ENCODE measurements around the gene ETHE1. TPM values are rescaled to one million over a fixed set of nuclear protein-coding genes. Genes with fewer than 3 reads are reported as not detected.

Gene ETHE1
- total RNA-seq, 2 experiments from 2014 or later: 20.2 to 21.7 TPM

DNA sequence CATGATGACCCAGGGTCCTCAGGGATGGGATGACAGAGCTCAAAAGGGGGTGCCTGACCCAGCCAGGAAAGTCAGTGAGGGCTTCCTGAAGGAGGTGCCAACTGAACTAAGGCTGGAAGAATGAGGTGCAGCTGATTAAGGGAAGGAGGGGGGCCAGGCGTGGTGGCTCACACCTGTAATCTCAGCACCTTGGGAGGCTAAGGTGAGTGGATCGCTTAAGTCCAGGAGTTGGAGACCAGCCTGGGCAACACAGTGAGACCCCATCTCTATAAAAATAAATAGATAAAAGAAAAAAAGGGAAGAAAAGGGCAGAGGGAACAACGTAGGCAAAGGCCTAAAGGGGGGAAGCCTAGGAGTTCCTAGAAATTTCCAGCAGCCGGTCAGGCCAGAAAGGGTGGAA lies 52.5 kb downstream of the ETHE1 start:
- Mint-ChIP-seq H3K27ac (peak overlapping the region; percentile 92), H3K9me3 (no peaks in the 10 kb centered on the region), H3K4me1 (ENCODE audit: low read depth) (peaks cover 42% of the 10 kb centered on the region), H3K4me3 (peak overlapping the region; percentile 77), H3K36me3 (ENCODE audit: low read depth) (peaks cover 17% of the 10 kb centered on the region), H3K27me3 (no peaks in the 10 kb centered on the region)
- H3K36me3 ChIP-seq (ENCODE audit: insufficient read depth, low read length): peaks cover 10% of the 10 kb centered on the region
- TF ChIP-seq, protein P1, sequence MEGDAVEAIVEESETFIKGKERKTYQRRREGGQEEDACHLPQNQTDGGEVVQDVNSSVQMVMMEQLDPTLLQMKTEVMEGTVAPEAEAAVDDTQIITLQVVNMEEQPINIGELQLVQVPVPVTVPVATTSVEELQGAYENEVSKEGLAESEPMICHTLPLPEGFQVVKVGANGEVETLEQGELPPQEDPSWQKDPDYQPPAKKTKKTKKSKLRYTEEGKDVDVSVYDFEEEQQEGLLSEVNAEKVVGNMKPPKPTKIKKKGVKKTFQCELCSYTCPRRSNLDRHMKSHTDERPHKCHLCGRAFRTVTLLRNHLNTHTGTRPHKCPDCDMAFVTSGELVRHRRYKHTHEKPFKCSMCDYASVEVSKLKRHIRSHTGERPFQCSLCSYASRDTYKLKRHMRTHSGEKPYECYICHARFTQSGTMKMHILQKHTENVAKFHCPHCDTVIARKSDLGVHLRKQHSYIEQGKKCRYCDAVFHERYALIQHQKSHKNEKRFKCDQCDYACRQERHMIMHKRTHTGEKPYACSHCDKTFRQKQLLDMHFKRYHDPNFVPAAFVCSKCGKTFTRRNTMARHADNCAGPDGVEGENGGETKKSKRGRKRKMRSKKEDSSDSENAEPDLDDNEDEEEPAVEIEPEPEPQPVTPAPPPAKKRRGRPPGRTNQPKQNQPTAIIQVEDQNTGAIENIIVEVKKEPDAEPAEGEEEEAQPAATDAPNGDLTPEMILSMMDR (IDR thresholded peaks at IDR 0.05): no peak
- peak overlapping the region; percentile 59 for H3K4me3 ChIP-seq (ENCODE audit: low read length)
- ATAC-seq (ENCODE audit: poor library complexity) (no peak), DNase-seq (no peak)
- intact Hi-C loops (cut with DNase I, micrococcal nuclease): loop anchor here in 1 of 2 experiments (2.0 kb wide), 1 partner anchor 30 kb away; the partner anchor contains the start of gene PHLDB3
- no peaks in the 10 kb centered on the region for H3K9me3 ChIP-seq (ENCODE audit: control insufficient read depth in 1 of 2, insufficient read depth in 1 of 2, low read length in 2 of 2)
- ChIA-PET POLR2A (interaction anchor here (1.0 to 4.6 kb wide), 3 partner anchors 10 to 35 kb away, joined by 3 to 54 read pairs (median 5); partner anchors contain the start of genes LYPD3 and PHLDB3), CTCF (interaction anchor here (1.3 to 1.4 kb wide), 2 partner anchors 11 to 27 kb away, joined by 5 read pairs; no protein-coding TSS in a partner anchor)
- peaks cover 46% of the 10 kb centered on the region for H3K4me1 ChIP-seq (ENCODE audit: insufficient read depth, low read length)
- no peaks in the 10 kb centered on the region for H3K27me3 ChIP-seq (ENCODE audit: control insufficient read depth in 1 of 2, insufficient read depth in 2 of 2, low read length in 2 of 2)
- H3K27ac ChIP-seq (ENCODE audit: low read depth in 1 of 2, low read length in 2 of 2): peak overlapping the region; percentile 65 to 93

DNA sequence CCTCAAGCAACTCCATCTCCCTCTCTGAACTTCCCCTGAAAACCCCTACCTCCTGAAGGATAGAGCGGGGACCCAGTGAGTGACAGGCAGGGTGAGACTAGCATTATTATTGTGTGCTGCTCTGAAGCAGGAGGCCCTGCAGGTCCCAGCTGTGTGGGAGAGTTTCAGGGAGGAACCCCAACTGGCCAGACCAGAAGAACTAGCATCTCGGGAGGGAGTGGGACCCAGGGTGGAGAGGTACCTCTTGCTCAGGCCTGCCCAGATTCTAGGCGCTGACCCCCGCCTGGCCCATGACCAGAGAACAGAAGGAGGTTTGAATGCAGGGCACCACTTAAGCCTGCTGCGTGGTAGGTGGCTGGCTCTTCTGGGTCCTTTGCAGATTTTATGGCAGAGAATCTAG lies 55.9 kb downstream of the ETHE1 start:
- Histone ChIP-seq H3K4me3 (ENCODE audit: low read length) (no peak overlapping the region), H3K27me3 (ENCODE audit: control insufficient read depth in 1 of 2, insufficient read depth in 2 of 2, low read length in 2 of 2) (no peaks in the 10 kb centered on the region), H3K4me1 (ENCODE audit: insufficient read depth, low read length) (peaks cover 72% of the 10 kb centered on the region), H3K36me3 (ENCODE audit: insufficient read depth, low read length) (no peaks in the 10 kb centered on the region), H3K9me3 (ENCODE audit: control insufficient read depth in 1 of 2, insufficient read depth in 1 of 2, low read length in 2 of 2) (no peaks in the 10 kb centered on the region), H3K27ac (ENCODE audit: low read depth in 1 of 2, low read length in 2 of 2) (peak overlapping the region in 1 of 2 donors; percentile 84)
- TF ChIP-seq, protein P1 (IDR thresholded peaks at IDR 0.05): no peak
- H3K27me3 Mint-ChIP-seq: no peaks in the 10 kb centered on the region
- no peak for ATAC-seq (ENCODE audit: poor library complexity)
- peaks cover 70% of the 10 kb centered on the region for H3K4me1 Mint-ChIP-seq (ENCODE audit: low read depth)
- ChIA-PET CTCF (interaction anchor here (0.7 to 2.3 kb wide), 4 partner anchors 24 to 48 kb away, joined by 3 to 6 read pairs (median 4); no protein-coding TSS in a partner anchor), POLR2A (interaction anchor here (0.6 kb wide), 1 partner anchor 18 kb away, joined by 4 read pairs; no protein-coding TSS in a partner anchor)
- H3K4me3 Mint-ChIP-seq: no peak overlapping the region
- H3K9me3 Mint-ChIP-seq: no peaks in the 10 kb centered on the region
- peaks cover 5% of the 10 kb centered on the region for H3K36me3 Mint-ChIP-seq (ENCODE audit: low read depth)
- H3K27ac Mint-ChIP-seq: peak overlapping the region; percentile 92
- no peak for DNase-seq
- intact Hi-C loops (cut with DNase I, micrococcal nuclease): no loop called here

DNA sequence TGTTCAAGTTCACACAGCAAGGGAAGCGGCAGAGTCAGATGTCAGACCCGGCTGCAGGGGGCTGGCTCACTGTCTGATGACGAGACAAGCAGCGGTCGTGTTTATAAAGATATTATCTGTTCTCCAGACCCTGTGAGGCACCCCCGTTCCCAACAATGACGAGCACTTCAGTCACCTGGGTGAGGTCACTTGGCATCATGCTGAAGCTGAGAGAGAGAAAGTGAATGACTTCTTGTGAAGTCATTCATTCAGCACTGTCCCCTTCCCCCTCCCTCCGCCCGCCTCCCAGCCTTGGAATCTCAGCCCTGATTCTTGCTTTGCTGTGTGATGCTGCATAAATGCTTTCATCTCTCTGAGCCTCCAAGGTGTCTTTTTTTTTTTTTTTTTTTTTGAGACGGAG lies 56.7 kb downstream of the ETHE1 start:
- H3K4me1 Mint-ChIP-seq (ENCODE audit: low read depth): peaks cover 71% of the 10 kb centered on the region
- no peaks in the 10 kb centered on the region for H3K36me3 ChIP-seq (ENCODE audit: insufficient read depth, low read length)
- TF ChIP-seq, protein P1 (IDR thresholded peaks at IDR 0.05): no peak
- peak overlapping the region; percentile 92 for H3K27ac Mint-ChIP-seq
- peak overlapping the region; percentile 72 for H3K4me3 Mint-ChIP-seq
- ATAC-seq (ENCODE audit: poor library complexity): peak; percentile 73
- no peak overlapping the region for H3K4me3 ChIP-seq (ENCODE audit: low read length)
- H3K9me3 ChIP-seq (ENCODE audit: control insufficient read depth in 1 of 2, insufficient read depth in 1 of 2, low read length in 2 of 2): no peaks in the 10 kb centered on the region
- peak overlapping the region; percentile 60 to 84 for H3K27ac ChIP-seq (ENCODE audit: low read depth in 1 of 2, low read length in 2 of 2)
- peak; percentile 40 to 95 (median 62) for DNase-seq
- ChIA-PET CTCF (interaction anchor here (0.7 to 2.1 kb wide), 5 partner anchors 23 to 49 kb away, joined by 3 to 10 read pairs (median 5); no protein-coding TSS in a partner anchor), POLR2A (interaction anchor here (0.7 kb wide), 1 partner anchor 65 kb away, joined by 3 read pairs; no protein-coding TSS in a partner anchor)
- H3K36me3 Mint-ChIP-seq (ENCODE audit: low read depth): peaks cover 1% of the 10 kb centered on the region
- intact Hi-C loops (cut with DNase I, micrococcal nuclease): loop anchor here in 1 of 2 experiments (1.0 kb wide), 1 partner anchor 34 kb away; the partner anchor contains the start of gene PHLDB3
- H3K27me3 Mint-ChIP-seq: no peaks in the 10 kb centered on the region
- H3K4me1 ChIP-seq (ENCODE audit: insufficient read depth, low read length): peaks cover 71% of the 10 kb centered on the region
- H3K27me3 ChIP-seq (ENCODE audit: control insufficient read depth in 1 of 2, insufficient read depth in 2 of 2, low read length in 2 of 2): no peaks in the 10 kb centered on the region
- H3K9me3 Mint-ChIP-seq: no peaks in the 10 kb centered on the region
